ENCODE measurements around the gene KIAA0513.

KIAA0513 gene

DNA sequence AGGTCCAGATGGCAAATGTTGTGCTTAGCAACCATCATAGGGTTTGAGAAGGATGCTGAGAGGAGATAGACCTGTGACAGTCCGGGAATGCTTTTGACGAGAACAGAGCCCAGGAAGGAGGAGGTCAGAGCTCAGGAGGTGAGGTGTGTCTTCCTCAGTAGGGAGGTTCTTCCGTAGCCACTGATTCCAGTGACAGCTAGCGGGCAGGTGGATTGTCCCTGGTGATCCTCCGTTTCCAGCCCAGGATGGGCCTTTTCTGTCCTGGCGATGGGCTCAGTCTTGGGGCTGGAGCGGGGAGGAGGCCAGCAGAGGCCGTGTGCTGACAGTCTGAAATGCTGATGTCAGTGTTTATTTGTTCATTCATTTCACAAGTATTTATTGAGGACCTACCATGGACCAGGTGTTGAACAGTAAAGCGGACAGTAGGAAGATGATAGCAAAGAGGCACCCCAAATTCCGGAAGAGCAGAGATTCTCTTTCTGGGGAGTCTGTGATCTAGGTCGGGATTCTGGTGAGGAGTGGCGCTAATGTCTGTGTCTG is 38.8 kb downstream of the KIAA0513 start:
- H3K9ac ChIP-seq (ENCODE audit: low read length) = no peak overlapping the region
- H3K36me3 ChIP-seq (ENCODE audit: low read length) = no peaks in the 10 kb centered on the region
- no peaks in the 10 kb centered on the region for H3K27me3 ChIP-seq (ENCODE audit: low read length)
- H4K20me1 ChIP-seq (ENCODE audit: low read depth, low read length) = no peaks in the 10 kb centered on the region
- TF ChIP-seq, protein P1, sequence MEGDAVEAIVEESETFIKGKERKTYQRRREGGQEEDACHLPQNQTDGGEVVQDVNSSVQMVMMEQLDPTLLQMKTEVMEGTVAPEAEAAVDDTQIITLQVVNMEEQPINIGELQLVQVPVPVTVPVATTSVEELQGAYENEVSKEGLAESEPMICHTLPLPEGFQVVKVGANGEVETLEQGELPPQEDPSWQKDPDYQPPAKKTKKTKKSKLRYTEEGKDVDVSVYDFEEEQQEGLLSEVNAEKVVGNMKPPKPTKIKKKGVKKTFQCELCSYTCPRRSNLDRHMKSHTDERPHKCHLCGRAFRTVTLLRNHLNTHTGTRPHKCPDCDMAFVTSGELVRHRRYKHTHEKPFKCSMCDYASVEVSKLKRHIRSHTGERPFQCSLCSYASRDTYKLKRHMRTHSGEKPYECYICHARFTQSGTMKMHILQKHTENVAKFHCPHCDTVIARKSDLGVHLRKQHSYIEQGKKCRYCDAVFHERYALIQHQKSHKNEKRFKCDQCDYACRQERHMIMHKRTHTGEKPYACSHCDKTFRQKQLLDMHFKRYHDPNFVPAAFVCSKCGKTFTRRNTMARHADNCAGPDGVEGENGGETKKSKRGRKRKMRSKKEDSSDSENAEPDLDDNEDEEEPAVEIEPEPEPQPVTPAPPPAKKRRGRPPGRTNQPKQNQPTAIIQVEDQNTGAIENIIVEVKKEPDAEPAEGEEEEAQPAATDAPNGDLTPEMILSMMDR (IDR thresholded peaks at IDR 0.05; ENCODE audit: insufficient read depth, low read length, poor library complexity, severe bottlenecking) = no peak
- TF ChIP-seq EZH2phosphoT487 (conservative IDR thresholded peaks at IDR 0.05; ENCODE audit: low read length) = no peak
- H3K27ac ChIP-seq (ENCODE audit: low read depth, low read length) = no peak overlapping the region
- H3K9me3 ChIP-seq (ENCODE audit: insufficient read depth, low read length) = no peaks in the 10 kb centered on the region
- H3K9me2 ChIP-seq (replicated peaks; ENCODE audit: insufficient read depth, low read length) = no peaks in the 10 kb centered on the region
- H3K79me2 ChIP-seq (ENCODE audit: insufficient read depth, low read length) = no peaks in the 10 kb centered on the region
- no peak overlapping the region for H2AFZ ChIP-seq (ENCODE audit: low read depth, low read length, severe bottlenecking)
- H3K4me2 ChIP-seq (ENCODE audit: low read depth, low read length, poor library complexity, severe bottlenecking) = no peak overlapping the region
- no peak overlapping the region for H3K4me3 ChIP-seq (ENCODE audit: insufficient read depth, low read length, poor library complexity, severe bottlenecking)
- no peaks in the 10 kb centered on the region for H3F3A ChIP-seq (ENCODE audit: insufficient read depth)

DNA sequence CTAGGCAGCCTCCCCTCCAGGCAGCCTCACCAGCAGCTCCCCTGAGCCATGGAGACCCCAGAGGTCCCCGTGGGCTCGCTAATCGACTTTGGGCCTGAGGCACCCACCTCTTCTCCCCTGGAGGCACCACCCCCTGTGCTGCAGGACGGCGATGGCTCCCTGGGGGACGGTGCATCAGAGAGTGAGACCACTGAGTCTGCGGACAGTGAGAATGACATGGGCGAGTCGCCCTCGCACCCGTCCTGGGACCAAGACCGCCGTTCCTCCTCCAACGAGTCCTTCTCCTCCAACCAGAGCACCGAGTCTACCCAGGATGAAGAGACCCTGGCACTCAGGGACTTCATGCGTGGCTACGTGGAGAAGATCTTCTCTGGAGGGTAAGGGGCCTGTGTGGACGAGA is 39.4 kb downstream of the KIAA0513 start:
- no peak for TF ChIP-seq EZH2phosphoT487 (conservative IDR thresholded peaks at IDR 0.05; ENCODE audit: low read length)
- TF ChIP-seq, protein P1 (IDR thresholded peaks at IDR 0.05; ENCODE audit: insufficient read depth, low read length, poor library complexity, severe bottlenecking) = no peak
- Histone ChIP-seq H2AFZ (ENCODE audit: low read depth, low read length, severe bottlenecking) (no peak overlapping the region), H3K36me3 (ENCODE audit: low read length) (no peaks in the 10 kb centered on the region), H3K27ac (ENCODE audit: low read depth, low read length) (no peak overlapping the region), H3K79me2 (ENCODE audit: insufficient read depth, low read length) (no peaks in the 10 kb centered on the region), H3K4me3 (ENCODE audit: insufficient read depth, low read length, poor library complexity, severe bottlenecking) (no peak overlapping the region), H3K27me3 (ENCODE audit: low read length) (no peaks in the 10 kb centered on the region), H3K4me2 (ENCODE audit: low read depth, low read length, poor library complexity, severe bottlenecking) (no peak overlapping the region), H3K9ac (ENCODE audit: low read length) (no peak overlapping the region), H3K9me2 (replicated peaks; ENCODE audit: insufficient read depth, low read length) (no peaks in the 10 kb centered on the region), H4K20me1 (ENCODE audit: low read depth, low read length) (no peaks in the 10 kb centered on the region), H3F3A (ENCODE audit: insufficient read depth) (no peaks in the 10 kb centered on the region), H3K9me3 (ENCODE audit: insufficient read depth, low read length) (no peaks in the 10 kb centered on the region)

DNA sequence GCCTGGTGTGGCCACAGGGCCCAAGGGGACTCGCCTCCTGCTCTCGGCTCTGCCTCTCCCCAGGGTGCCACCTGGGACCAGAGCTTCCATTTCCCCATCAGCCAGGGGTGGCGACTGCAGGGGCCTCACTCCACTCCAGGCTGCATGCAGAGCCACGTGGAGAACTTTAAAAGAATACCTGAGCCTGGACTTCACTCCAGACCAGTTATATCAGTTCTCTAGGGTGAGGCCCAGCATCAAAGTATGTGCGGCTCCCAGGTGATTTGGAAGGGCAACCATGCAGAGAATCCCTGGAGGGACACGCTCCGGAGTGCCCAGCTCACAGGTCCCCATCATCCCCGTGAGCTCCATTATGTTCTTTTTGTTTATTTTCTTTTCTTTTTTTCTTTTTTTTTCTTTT is 39.8 kb downstream of the KIAA0513 start:
- H3K4me3 ChIP-seq (ENCODE audit: insufficient read depth, low read length, poor library complexity, severe bottlenecking) = no peak overlapping the region
- H3K9ac ChIP-seq (ENCODE audit: low read length) = no peak overlapping the region
- no peaks in the 10 kb centered on the region for H3K79me2 ChIP-seq (ENCODE audit: insufficient read depth, low read length)
- no peaks in the 10 kb centered on the region for H3F3A ChIP-seq (ENCODE audit: insufficient read depth)
- TF ChIP-seq EZH2phosphoT487 (conservative IDR thresholded peaks at IDR 0.05; ENCODE audit: low read length) = no peak
- TF ChIP-seq, protein P1 (IDR thresholded peaks at IDR 0.05; ENCODE audit: insufficient read depth, low read length, poor library complexity, severe bottlenecking) = no peak
- no peaks in the 10 kb centered on the region for H3K9me2 ChIP-seq (replicated peaks; ENCODE audit: insufficient read depth, low read length)
- H3K4me2 ChIP-seq (ENCODE audit: low read depth, low read length, poor library complexity, severe bottlenecking) = no peak overlapping the region
- H4K20me1 ChIP-seq (ENCODE audit: low read depth, low read length) = no peaks in the 10 kb centered on the region
- no peaks in the 10 kb centered on the region for H3K36me3 ChIP-seq (ENCODE audit: low read length)
- H2AFZ ChIP-seq (ENCODE audit: low read depth, low read length, severe bottlenecking) = no peak overlapping the region
- no peaks in the 10 kb centered on the region for H3K27me3 ChIP-seq (ENCODE audit: low read length)
- no peak overlapping the region for H3K27ac ChIP-seq (ENCODE audit: low read depth, low read length)
- H3K9me3 ChIP-seq (ENCODE audit: insufficient read depth, low read length) = no peaks in the 10 kb centered on the region
